GM19023 (cell line): Measurements from ENCODE around the gene CELF1.
"Not testable (repeated sequence)": the region's sequence is repeated elsewhere in the genome, so short reads cannot be mapped to it uniquely, and the experiment has no call there.

Experiments used
- ATAC-seq: cut with Tn5 transposase; IDR thresholded peaks from one replicate; pipeline ENCODE4 v1.9.1; 2021; ENCODE audit warnings: mild to moderate bottlenecking, moderate library complexity; ENCODE audit not compliant: unreplicated experiment

CELF1 gene

GRCh38 chr11:47541070-47541469 lies 11.9 kb downstream of the CELF1 start:
- no peak for ATAC-seq

- no peak for ATAC-seq
Observed at GRCh38 chr11:47539681-47540039, 13.3 kb downstream of the CELF1 start.

- no peak for ATAC-seq
Observed at GRCh38 chr11:47538741-47539565, 14.0 kb downstream of the CELF1 start.

- ATAC-seq: no peak
Observed at GRCh38 chr11:47536915-47537314, 16.0 kb downstream of the CELF1 start.

- no peak for ATAC-seq
Observed at GRCh38 chr11:47534704-47535251, 18.2 kb downstream of the CELF1 start.

GRCh38 chr11:47533690-47534151 lies 19.2 kb downstream of the CELF1 start:
- no peak for ATAC-seq

- ATAC-seq: no peak
Observed at GRCh38 chr11:47532597-47533213, 20.2 kb downstream of the CELF1 start.

- ATAC-seq: no peak
Observed at GRCh38 chr11:47531666-47532065, 21.3 kb downstream of the CELF1 start.

- not testable (repeated sequence) for ATAC-seq
Observed at GRCh38 chr11:47530721-47531120, 22.2 kb downstream of the CELF1 start.

- no peak for ATAC-seq
Observed at GRCh38 chr11:47529951-47530350, 23.0 kb downstream of the CELF1 start.

GRCh38 chr11:47527186-47527585 lies 25.7 kb downstream of the CELF1 start:
- no peak for ATAC-seq

- not testable (repeated sequence) for ATAC-seq
Observed at GRCh38 chr11:47526032-47526431, 26.9 kb downstream of the CELF1 start.

GRCh38 chr11:47524291-47524874 lies 28.5 kb downstream of the CELF1 start:
- ATAC-seq: no peak

GRCh38 chr11:47523490-47524225 lies 29.3 kb downstream of the CELF1 start:
- ATAC-seq: no peak

- no peak for ATAC-seq
Observed at GRCh38 chr11:47518212-47518964, 34.5 kb downstream of the CELF1 start.

- ATAC-seq: no peak
Observed at GRCh38 chr11:47516984-47517853, 35.7 kb downstream of the CELF1 start.

- ATAC-seq: no peak
Observed at GRCh38 chr11:47516155-47516554, 36.8 kb downstream of the CELF1 start.

- no peak for ATAC-seq
Observed at GRCh38 chr11:47514825-47515647, 37.9 kb downstream of the CELF1 start.
